NCI-H1694 treated with DMSO at 0.1 percent for 48 hours (cell line): ENCODE measurements around the gene KRT15.

Source experiments
- DNase-seq: peaks from one replicate; lab custom pipeline; 2025; lab: John Stamatoyannopoulos, UW

The KRT15 gene

DNA sequence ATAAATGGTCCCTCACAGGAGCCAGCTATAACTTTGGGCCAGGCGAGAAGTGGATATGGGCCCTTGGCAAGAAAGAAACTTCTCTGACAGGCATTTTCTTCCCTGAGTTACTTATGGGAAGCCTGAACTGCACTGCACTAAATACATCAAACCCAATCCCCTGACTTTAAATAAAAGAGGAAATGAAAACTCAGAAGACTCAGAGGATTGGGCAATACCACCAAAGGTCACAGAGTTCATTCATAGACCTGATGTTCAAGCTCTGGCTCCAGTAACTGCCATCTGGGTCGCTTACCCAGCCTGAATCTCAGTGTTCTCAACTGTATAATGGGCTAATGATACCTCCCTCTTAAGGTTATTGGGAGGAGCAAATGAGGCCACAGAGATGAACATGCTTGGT, 38.6 kb downstream of the KRT15 start:
- DNase-seq: no peak

DNA sequence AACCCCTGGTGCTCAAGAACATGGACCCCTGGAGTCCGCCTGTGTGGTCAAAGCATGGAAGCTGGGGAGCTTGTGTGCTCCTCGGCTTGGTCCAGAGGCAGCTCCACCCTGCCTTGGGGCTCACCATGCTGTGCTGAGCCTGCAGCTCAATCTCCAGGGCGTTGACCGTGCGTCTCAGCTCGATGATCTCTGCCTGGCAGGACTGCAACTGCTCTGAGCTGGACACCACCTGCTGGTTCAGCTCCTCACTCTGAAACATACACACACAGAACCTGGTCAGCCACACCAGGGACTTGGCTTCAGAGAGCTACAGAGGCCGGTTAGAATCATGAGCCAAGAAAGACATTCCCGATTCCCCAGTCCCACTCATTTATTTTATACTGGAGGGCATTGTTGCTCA, 40.5 kb downstream of the KRT15 start:
- DNase-seq: no peak

DNA sequence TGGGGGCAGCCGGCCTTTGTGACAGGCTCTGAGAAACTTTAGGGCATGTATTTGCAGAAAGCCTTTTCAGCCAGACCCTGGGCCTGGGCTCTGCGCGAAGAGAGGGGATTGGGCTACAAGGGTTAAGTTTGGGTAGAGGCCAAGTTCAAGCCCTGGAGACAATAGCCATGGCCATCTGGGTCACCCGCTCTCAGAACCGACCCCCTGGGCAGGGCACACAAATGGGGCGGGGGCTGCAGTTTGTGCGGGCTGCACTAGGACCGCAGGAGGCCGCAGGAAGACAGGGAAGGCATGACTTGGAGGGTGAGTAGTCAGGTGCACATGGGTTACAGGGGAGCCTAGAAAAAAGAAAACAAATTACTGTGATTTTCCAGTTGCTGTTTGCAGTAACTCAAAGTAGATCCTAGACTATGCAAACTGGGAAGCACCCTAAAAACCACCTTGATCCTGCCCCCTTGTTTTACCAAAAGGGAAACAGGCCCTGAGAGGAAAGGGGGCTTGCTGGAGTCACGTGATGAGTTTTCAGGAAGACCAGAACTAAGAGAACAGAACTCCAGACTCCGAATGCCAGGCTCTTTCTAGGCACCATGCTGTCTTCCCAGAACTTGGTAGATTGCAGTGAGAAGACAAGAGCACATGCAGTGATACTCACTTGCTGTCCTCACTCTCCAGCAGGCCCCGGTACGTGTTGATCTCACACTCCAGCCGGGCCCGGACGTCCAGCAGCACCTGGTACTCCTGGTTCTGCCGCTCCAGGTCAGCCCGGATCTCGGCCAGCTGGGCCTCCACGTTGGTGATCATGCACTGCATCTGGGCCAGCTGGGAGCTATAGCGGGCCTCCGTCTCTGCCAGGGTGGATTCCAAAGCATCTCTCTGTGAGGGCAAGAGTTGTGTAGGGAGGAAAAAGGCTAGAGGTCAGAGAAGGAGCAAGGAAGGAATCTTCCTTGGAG, 41.5 kb downstream of the KRT15 start:
- no peak for DNase-seq

DNA sequence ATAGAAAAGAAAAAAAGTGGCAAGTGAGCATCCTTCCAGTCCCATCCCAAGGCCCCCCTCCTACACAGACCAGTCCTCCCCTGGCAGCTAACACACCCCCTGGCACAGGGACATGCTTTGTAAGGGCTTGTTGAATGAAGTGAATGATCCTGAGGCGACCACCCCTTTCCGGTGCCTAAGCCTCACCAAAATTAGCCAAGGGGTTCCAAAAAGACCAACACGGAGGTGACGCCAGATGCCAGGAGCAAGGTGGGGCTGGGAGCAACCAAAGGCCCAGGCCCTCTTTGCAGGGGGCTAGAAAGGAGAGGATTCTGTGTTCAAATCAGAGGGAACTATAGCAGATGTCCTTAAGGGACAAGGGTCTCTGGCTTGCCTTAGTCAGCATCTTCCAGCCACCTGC, 43.3 kb downstream of the KRT15 start:
- no peak for DNase-seq

DNA sequence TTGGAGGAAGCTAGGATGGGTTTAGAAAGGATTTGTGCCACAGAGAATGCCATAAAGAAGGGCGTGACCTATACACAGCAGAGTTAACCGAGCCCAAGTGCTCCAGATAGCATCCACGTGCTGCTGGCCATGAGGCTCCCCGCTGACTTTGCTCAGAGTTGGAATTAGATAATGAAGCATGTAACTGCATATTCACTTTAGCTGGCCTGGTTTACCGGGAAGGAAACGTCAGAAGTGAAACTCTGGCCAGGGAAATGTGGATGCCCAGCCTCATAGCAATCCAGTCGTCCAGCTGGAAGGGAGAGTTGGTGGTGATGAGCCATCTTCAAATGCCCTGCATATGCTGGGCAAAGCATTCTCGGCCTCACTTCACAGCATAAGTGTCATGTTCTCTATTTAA, 43.8 kb downstream of the KRT15 start:
- no peak for DNase-seq

DNA sequence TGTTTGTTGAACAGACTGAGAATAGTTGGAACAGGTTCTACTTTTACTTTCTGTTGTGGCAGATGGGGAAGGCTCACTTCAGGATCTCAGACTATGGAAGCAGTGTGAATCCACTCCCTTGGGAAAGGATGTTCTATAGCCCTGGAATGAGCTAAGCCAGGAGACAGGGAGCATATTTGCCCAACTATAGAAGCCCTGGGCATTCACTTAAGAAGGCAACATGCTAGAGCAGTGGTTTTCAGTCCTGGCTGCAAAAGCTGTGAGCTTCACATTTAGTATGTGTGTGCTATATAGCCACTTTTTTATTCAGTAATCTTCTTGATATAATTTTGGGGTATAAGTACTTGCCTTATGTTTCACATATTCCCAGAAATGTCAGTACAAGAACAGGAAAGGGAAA, 50.3 kb downstream of the KRT15 start:
- DNase-seq: no peak

DNA sequence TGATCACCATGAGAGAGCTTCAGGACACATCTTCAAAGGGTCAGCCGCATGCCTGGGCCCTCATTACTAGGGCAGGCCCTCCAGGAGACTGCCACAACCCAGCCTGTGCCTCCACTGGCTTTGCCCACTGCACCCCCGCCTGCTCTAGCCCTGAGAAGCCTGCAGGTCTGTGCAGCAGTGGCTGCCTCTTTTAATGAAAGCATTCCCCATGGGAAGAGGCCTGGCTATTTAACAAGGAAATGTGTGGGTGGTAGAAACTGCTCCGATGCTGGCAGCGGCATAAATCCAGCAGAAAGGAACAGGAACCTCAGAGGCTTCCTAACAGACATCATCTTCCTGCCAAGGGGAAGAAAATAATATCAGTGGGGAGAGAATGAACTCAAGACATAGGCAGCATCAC, 51.1 kb downstream of the KRT15 start:
- DNase-seq: no peak

DNA sequence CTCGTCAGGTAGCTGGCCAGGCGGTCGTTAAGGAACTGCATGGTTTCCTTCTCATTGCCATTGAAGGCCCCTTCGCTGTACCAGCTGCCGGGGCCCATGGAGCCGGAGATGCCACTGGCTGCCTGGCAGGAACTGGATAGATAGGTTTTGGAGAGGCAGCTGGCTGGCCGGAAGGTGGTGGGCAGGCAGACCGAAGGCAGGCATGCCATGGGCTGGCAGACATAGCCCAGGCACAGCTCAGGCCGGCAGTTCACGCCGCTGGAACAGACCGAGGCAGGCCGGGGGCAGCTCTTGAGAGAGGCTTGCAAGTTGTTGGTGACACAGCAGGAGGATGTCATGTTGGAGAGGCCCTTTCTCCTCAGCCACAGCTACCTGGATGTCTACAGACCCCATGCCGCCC, 51.7 kb downstream of the KRT15 start, which contains the start of gene KRT32:
Gene KRT32, minus strand, starts transcription at position 399 of the 400 bp plus-strand sequence. Its CDS starts 61 bp downstream, at position 338.
- DNase-seq: no peak

DNA sequence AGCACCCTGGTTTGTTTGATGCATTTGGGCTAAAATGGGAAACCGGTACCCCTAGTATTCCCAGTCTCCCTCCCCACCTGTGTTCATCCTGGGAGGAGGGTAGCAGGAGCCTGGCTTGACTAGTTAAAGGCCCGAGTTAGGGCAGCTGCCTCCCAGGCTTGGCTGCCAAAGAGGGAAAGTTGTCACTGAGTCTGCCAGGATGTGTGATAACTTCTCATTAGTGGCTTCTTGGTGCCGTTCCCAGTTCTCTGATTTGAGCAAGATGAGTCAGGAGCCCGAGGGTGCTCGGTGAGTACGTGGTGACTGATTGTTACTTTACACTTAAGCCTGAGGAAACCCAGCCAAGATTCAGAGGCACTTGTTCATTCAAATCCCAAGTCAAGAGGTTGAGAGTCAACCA, 54.0 kb downstream of the KRT15 start:
- no peak for DNase-seq

DNA sequence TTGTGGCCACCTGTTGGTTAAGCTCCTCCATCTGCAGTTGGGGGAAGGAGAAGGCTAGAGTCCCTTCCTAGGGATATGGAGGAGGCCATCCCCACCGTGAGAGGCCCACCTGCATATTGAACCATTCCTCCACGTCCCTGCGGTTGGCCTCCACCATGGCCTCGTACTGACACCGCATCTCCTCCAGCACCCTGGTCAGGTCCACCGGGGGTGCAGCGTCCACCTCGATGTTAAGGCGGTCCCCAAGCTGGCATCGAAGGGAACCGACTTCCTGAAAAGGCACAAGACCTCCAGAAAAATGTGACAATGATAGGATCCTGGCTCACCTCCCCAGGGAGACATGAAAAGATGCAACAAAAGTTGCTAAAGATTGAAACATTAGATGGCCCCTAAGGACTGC, 54.5 kb downstream of the KRT15 start:
- DNase-seq: no peak

DNA sequence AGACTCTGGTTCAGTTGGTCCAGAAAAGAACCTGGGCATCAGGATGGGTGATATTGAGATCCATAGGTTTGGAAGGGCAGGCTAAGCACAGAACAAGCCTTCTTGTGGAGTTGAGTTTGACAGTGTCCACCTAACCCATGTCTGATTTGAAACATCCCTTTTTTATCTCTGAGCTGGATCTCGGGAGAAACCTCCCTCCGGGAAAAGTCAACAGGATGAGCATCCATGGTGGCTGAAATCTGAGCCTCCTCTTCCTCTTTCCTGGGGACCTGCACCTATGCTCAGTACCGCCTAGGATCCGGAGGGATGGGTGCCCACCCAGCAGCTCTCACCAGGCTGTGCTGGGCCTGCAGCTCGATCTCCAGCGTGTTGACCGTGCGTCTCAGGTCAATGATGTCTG, 54.9 kb downstream of the KRT15 start:
- DNase-seq: no peak
